ENCODE results near the gene GPR39.

- TF ChIP-seq CTCF (IDR thresholded peaks at IDR 0.05; ENCODE audit: low read depth, low read length, poor library complexity, severe bottlenecking) (no peak), EZH2phosphoT487 (IDR thresholded peaks at IDR 0.05; ENCODE audit: borderline replicate concordance, low read length) (no peak)
Measured at GRCh38 chr2:132636346-132636745, 219.7 kb downstream of the GPR39 start.
